ENCODE data around the gene TRH. TPM values are rescaled to one million over a fixed set of nuclear protein-coding genes. Genes with fewer than 3 reads are reported as not detected.

TRH gene
- total and polyA plus RNA-seq, 4 donors: 0.14 to 0.40 (median 0.22) TPM; not detected in 1

- 71 to 85% methylated on average over 8 of the region's 8 CpGs for WGBS, 2 donors
- H3K36me3 ChIP-seq (ENCODE audit: control insufficient read depth in 4 of 4, insufficient read depth in 4 of 4, low read length in 4 of 4): no peaks in the 10 kb centered on the region
- DNase-seq (no peak), ATAC-seq (ENCODE audit: insufficient read depth, low FRiP score) (no peak)
- H3K27me3 ChIP-seq (ENCODE audit: control insufficient read depth in 3 of 3, insufficient read depth in 3 of 3, low read length in 2 of 3): peaks cover 0 to 9% (median 5%) of the 10 kb centered on the region in 3 donors
- no peak overlapping the region for H3K27ac ChIP-seq (ENCODE audit: low read depth in 1 of 2, low read length in 1 of 2)
- no peak overlapping the region for H3K9ac ChIP-seq (ENCODE audit: insufficient read depth in 1 of 2, low read length in 2 of 2)
- no peak overlapping the region for H3K4me3 ChIP-seq
- H3K9me3 ChIP-seq (ENCODE audit: control insufficient read depth in 4 of 4, insufficient read depth in 3 of 4, low read length in 3 of 4): no peaks in the 10 kb centered on the region
- H3K4me1 ChIP-seq (ENCODE audit: control insufficient read depth in 5 of 5, insufficient read depth in 5 of 5, low read length in 5 of 5): no peaks in the 10 kb centered on the region
- TF ChIP-seq, protein P1, sequence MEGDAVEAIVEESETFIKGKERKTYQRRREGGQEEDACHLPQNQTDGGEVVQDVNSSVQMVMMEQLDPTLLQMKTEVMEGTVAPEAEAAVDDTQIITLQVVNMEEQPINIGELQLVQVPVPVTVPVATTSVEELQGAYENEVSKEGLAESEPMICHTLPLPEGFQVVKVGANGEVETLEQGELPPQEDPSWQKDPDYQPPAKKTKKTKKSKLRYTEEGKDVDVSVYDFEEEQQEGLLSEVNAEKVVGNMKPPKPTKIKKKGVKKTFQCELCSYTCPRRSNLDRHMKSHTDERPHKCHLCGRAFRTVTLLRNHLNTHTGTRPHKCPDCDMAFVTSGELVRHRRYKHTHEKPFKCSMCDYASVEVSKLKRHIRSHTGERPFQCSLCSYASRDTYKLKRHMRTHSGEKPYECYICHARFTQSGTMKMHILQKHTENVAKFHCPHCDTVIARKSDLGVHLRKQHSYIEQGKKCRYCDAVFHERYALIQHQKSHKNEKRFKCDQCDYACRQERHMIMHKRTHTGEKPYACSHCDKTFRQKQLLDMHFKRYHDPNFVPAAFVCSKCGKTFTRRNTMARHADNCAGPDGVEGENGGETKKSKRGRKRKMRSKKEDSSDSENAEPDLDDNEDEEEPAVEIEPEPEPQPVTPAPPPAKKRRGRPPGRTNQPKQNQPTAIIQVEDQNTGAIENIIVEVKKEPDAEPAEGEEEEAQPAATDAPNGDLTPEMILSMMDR (IDR thresholded peaks at IDR 0.05; ENCODE audit: control extremely low read depth, extremely low read depth): no peak
Observed at GRCh38 chr3:129983561-129983960, 9.0 kb downstream of the TRH start.

DNA sequence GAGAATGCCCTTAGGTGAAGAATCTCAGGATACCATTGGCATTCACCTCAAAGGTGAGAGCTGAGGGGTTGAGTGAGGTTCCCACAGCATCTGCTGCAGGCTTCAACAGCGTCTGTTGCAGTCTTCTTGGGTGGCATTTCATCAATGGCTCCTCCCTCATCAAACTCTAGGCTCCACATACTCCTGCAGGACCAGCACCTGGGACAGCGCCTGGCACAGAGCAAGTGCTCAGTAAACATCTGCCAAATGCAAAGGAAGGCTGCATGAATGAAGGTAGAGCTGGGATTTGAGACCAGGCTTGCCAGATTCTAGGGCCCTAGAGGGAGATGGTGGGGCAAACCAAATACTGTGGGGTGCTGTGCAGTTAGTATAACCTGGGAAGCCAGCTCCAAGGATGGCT lies 9.6 kb downstream of the TRH start:
- DNase-seq (no peak), ATAC-seq (ENCODE audit: insufficient read depth, low FRiP score) (no peak)
- TF ChIP-seq, protein P1 (IDR thresholded peaks at IDR 0.05; ENCODE audit: control extremely low read depth, extremely low read depth): no peak

DNA sequence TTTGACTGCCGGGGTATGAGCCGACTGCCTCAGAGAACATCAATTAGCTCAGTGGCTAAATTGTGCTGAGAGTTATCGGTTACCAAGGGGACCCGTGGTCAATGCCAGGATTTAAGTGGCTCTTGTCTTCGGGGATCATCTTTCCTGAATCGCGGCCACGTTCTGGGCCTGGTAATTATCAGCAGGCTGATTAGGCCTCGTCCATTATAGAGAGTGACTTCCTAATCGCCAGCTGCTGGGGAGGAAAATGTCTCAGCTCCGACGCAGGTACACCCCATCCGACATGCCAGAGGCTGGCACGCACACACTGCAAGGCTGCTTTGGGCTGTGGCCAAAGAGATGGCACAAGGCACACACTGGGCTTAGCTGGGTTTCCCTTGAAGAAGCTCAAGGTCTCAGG lies 10.6 kb downstream of the TRH start:
- TF ChIP-seq, protein P1 (IDR thresholded peaks at IDR 0.05; ENCODE audit: control extremely low read depth, extremely low read depth): no peak
- Histone ChIP-seq H3K9ac (ENCODE audit: insufficient read depth in 1 of 2, low read length in 2 of 2) (no peak overlapping the region), H3K9me3 (ENCODE audit: control insufficient read depth in 4 of 4, insufficient read depth in 3 of 4, low read length in 3 of 4) (no peaks in the 10 kb centered on the region), H3K4me3 (no peak overlapping the region), H3K27ac (ENCODE audit: low read depth in 1 of 2, low read length in 1 of 2) (no peak overlapping the region), H3K4me1 (ENCODE audit: control insufficient read depth in 5 of 5, insufficient read depth in 5 of 5, low read length in 5 of 5) (peaks cover 0 to 3% (median 0%) of the 10 kb centered on the region in 5 donors), H3K27me3 (ENCODE audit: control insufficient read depth in 3 of 3, insufficient read depth in 3 of 3, low read length in 2 of 3) (peaks cover 0 to 5% (median 5%) of the 10 kb centered on the region in 3 donors), H3K36me3 (ENCODE audit: control insufficient read depth in 4 of 4, insufficient read depth in 4 of 4, low read length in 4 of 4) (no peaks in the 10 kb centered on the region)
- 87 to 92% methylated on average over 14 of the region's 14 CpGs for WGBS, 2 donors
- DNase-seq: no peak
- ATAC-seq (ENCODE audit: insufficient read depth, low FRiP score): no peak

More for the DNA sequence above, 9.6 kb downstream of the TRH start:
- Histone ChIP-seq H3K4me3 (no peak overlapping the region), H3K27ac (ENCODE audit: low read depth in 1 of 2, low read length in 1 of 2) (no peak overlapping the region), H3K36me3 (ENCODE audit: control insufficient read depth in 4 of 4, insufficient read depth in 4 of 4, low read length in 4 of 4) (no peaks in the 10 kb centered on the region), H3K4me1 (ENCODE audit: control insufficient read depth in 5 of 5, insufficient read depth in 5 of 5, low read length in 5 of 5) (no peaks in the 10 kb centered on the region), H3K9ac (ENCODE audit: insufficient read depth in 1 of 2, low read length in 2 of 2) (no peak overlapping the region), H3K27me3 (ENCODE audit: control insufficient read depth in 3 of 3, insufficient read depth in 3 of 3, low read length in 2 of 3) (peaks cover 0 to 5% (median 5%) of the 10 kb centered on the region in 3 donors), H3K9me3 (ENCODE audit: control insufficient read depth in 4 of 4, insufficient read depth in 3 of 4, low read length in 3 of 4) (no peaks in the 10 kb centered on the region)
- 81 to 94% methylated on average over 2 of the region's 2 CpGs for WGBS, 2 donors

GRCh38 chr3:129988429-129988828 lies 13.9 kb downstream of the TRH start:
- ATAC-seq (ENCODE audit: insufficient read depth, low FRiP score) (no peak), DNase-seq (no peak)
- Histone ChIP-seq H3K9ac (ENCODE audit: insufficient read depth in 1 of 2, low read length in 2 of 2) (no peak overlapping the region), H3K4me3 (no peak overlapping the region), H3K9me3 (ENCODE audit: control insufficient read depth in 4 of 4, insufficient read depth in 3 of 4, low read length in 3 of 4) (peaks cover 0 to 3% (median 0%) of the 10 kb centered on the region in 4 donors), H3K27ac (ENCODE audit: low read depth in 1 of 2, low read length in 1 of 2) (no peak overlapping the region), H3K36me3 (ENCODE audit: control insufficient read depth in 4 of 4, insufficient read depth in 4 of 4, low read length in 4 of 4) (no peaks in the 10 kb centered on the region), H3K4me1 (ENCODE audit: control insufficient read depth in 5 of 5, insufficient read depth in 5 of 5, low read length in 5 of 5) (peaks cover 0 to 3% (median 0%) of the 10 kb centered on the region in 5 donors), H3K27me3 (ENCODE audit: control insufficient read depth in 3 of 3, insufficient read depth in 3 of 3, low read length in 2 of 3) (peaks cover 0 to 2% (median 0%) of the 10 kb centered on the region in 3 donors)
- WGBS, 2 donors: 71 to 88% methylated on average over 10 of the region's 10 CpGs
- TF ChIP-seq, protein P1 (IDR thresholded peaks at IDR 0.05; ENCODE audit: control extremely low read depth, extremely low read depth): no peak
